ENCODE results near the gene OTUB1.

OTUB1 gene

GRCh38 chr11:63986156-63986931 lies at the start of gene OTUB1:
Gene OTUB1 (plus strand): TSS chr11:63986438. CDS start chr11:63986457, 19 bp downstream.
- peak within 1 kb of the TSS; percentile 95 for H2AFZ ChIP-seq (ENCODE audit: low read depth, low read length, severe bottlenecking)
- TF ChIP-seq EZH2phosphoT487 (conservative IDR thresholded peaks at IDR 0.05; ENCODE audit: low read length) (no peak), CTCF (IDR thresholded peaks at IDR 0.05; ENCODE audit: insufficient read depth, low read length, poor library complexity, severe bottlenecking) (no peak)
- peak within 1 kb of the TSS; percentile 91 for H3K4me3 ChIP-seq (ENCODE audit: insufficient read depth, low read length, poor library complexity, severe bottlenecking)
- no peaks in the 10 kb centered on the region for H4K20me1 ChIP-seq (ENCODE audit: low read depth, low read length)
- H3F3A ChIP-seq (ENCODE audit: insufficient read depth), result no peaks in the 10 kb centered on the region
- H3K9me2 ChIP-seq (replicated peaks; ENCODE audit: insufficient read depth, low read length), result no peaks in the 10 kb centered on the region
- H3K27me3 ChIP-seq (ENCODE audit: low read length), result no peaks in the 10 kb centered on the region
- peak within 1 kb of the TSS; percentile 95 for H3K9ac ChIP-seq (ENCODE audit: low read length)
- H3K4me2 ChIP-seq (ENCODE audit: low read depth, low read length, poor library complexity, severe bottlenecking), result peak within 1 kb of the TSS; percentile 95
- H3K9me3 ChIP-seq (ENCODE audit: insufficient read depth, low read length), result no peaks in the 10 kb centered on the region
- no peaks in the 10 kb centered on the region for H3K36me3 ChIP-seq (ENCODE audit: low read length)
- peaks cover 22% of the 10 kb centered on the region for H3K79me2 ChIP-seq (ENCODE audit: insufficient read depth, low read length)
- peak within 1 kb of the TSS; percentile 66 for H3K27ac ChIP-seq (ENCODE audit: low read depth, low read length)

- H3K9me3 ChIP-seq (ENCODE audit: insufficient read depth, low read length), result no peaks in the 10 kb centered on the region
- H3K27me3 ChIP-seq (ENCODE audit: low read length), result no peaks in the 10 kb centered on the region
- H3F3A ChIP-seq (ENCODE audit: insufficient read depth), result peaks cover 10% of the 10 kb centered on the region
- peak overlapping the region; percentile 97 for H3K4me2 ChIP-seq (ENCODE audit: low read depth, low read length, poor library complexity, severe bottlenecking)
- H4K20me1 ChIP-seq (ENCODE audit: low read depth, low read length), result no peaks in the 10 kb centered on the region
- TF ChIP-seq EZH2phosphoT487 (conservative IDR thresholded peaks at IDR 0.05; ENCODE audit: low read length), result no peak
- H3K79me2 ChIP-seq (ENCODE audit: insufficient read depth, low read length), result peaks cover 38% of the 10 kb centered on the region
- H3K27ac ChIP-seq (ENCODE audit: low read depth, low read length), result peak overlapping the region; percentile 80
- peak overlapping the region; percentile 73 for H3K4me3 ChIP-seq (ENCODE audit: insufficient read depth, low read length, poor library complexity, severe bottlenecking)
- peak overlapping the region; percentile 80 for H3K9ac ChIP-seq (ENCODE audit: low read length)
- H3K36me3 ChIP-seq (ENCODE audit: low read length), result no peaks in the 10 kb centered on the region
- H3K9me2 ChIP-seq (replicated peaks; ENCODE audit: insufficient read depth, low read length), result no peaks in the 10 kb centered on the region
- peak overlapping the region; percentile 99 for H2AFZ ChIP-seq (ENCODE audit: low read depth, low read length, severe bottlenecking)
These were observed 48.3 kb upstream of the OTUB1 start for GRCh38 chr11:63937713-63938478.

GRCh38 chr11:63938479-63939396 lies 47.5 kb upstream of the OTUB1 start, which contains the start of gene NAA40:
Gene NAA40 (plus strand): TSS chr11:63939002. CDS start chr11:63939097, 95 bp downstream.
- peak within 1 kb of the TSS; percentile 80 for H3K9ac ChIP-seq (ENCODE audit: low read length)
- H3K4me2 ChIP-seq (ENCODE audit: low read depth, low read length, poor library complexity, severe bottlenecking), result peak within 1 kb of the TSS; percentile 97
- no peaks in the 10 kb centered on the region for H3K9me2 ChIP-seq (replicated peaks; ENCODE audit: insufficient read depth, low read length)
- H2AFZ ChIP-seq (ENCODE audit: low read depth, low read length, severe bottlenecking), result peak within 1 kb of the TSS; percentile 99
- H4K20me1 ChIP-seq (ENCODE audit: low read depth, low read length), result no peaks in the 10 kb centered on the region
- H3K27ac ChIP-seq (ENCODE audit: low read depth, low read length), result peak within 1 kb of the TSS; percentile 80
- H3F3A ChIP-seq (ENCODE audit: insufficient read depth), result peaks cover 10% of the 10 kb centered on the region
- TF ChIP-seq EZH2phosphoT487 (conservative IDR thresholded peaks at IDR 0.05; ENCODE audit: low read length), result no peak
- TF ChIP-seq CTCF (IDR thresholded peaks at IDR 0.05; ENCODE audit: insufficient read depth, low read length, poor library complexity, severe bottlenecking), result no peak
- H3K4me3 ChIP-seq (ENCODE audit: insufficient read depth, low read length, poor library complexity, severe bottlenecking), result peak within 1 kb of the TSS; percentile 92
- H3K9me3 ChIP-seq (ENCODE audit: insufficient read depth, low read length), result no peaks in the 10 kb centered on the region
- peaks cover 45% of the 10 kb centered on the region for H3K79me2 ChIP-seq (ENCODE audit: insufficient read depth, low read length)
- H3K36me3 ChIP-seq (ENCODE audit: low read length), result no peaks in the 10 kb centered on the region
- no peaks in the 10 kb centered on the region for H3K27me3 ChIP-seq (ENCODE audit: low read length)

Data from SU-DHL-6 (cell line).